22Rv1 (cell line): Measurements from ENCODE around the gene GMDS.

ENCODE experiments used
- ZFX ChIP-seq: fragments of 450-650 bp; IDR thresholded peaks from 2 replicates; pipeline ENCODE4 v1.6.1; 2017; ENCODE audit warnings: antibody characterized with exemption, borderline replicate concordance
- TF ChIP-seq, protein P1 (sequence below): fragments of 450-650 bp; IDR thresholded peaks from 2 replicates; pipeline ENCODE4 v1.5.1; 2017; ENCODE audit warnings: mild to moderate bottlenecking

DNA sequence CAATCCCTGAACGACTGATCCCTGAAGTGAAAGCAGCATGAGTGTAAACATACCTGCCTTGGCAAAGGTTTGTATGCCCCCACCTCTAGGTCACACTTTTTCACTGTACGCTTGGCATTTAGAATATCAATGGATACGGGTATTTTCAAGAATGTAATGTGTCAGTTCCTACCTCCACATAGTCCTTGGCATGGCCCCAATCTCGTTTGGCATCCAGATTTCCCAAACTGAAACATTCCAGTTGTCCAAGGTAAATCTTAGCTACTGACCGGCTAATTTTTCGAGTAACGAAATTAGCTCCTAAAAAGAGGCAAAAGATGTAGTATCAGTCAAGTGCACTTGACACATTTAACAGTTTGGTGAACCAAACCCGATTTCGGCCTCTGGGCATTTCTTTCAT, 315.5 kb downstream of the GMDS start:
- TF ChIP-seq, protein P1, sequence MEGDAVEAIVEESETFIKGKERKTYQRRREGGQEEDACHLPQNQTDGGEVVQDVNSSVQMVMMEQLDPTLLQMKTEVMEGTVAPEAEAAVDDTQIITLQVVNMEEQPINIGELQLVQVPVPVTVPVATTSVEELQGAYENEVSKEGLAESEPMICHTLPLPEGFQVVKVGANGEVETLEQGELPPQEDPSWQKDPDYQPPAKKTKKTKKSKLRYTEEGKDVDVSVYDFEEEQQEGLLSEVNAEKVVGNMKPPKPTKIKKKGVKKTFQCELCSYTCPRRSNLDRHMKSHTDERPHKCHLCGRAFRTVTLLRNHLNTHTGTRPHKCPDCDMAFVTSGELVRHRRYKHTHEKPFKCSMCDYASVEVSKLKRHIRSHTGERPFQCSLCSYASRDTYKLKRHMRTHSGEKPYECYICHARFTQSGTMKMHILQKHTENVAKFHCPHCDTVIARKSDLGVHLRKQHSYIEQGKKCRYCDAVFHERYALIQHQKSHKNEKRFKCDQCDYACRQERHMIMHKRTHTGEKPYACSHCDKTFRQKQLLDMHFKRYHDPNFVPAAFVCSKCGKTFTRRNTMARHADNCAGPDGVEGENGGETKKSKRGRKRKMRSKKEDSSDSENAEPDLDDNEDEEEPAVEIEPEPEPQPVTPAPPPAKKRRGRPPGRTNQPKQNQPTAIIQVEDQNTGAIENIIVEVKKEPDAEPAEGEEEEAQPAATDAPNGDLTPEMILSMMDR: no peak
- TF ChIP-seq ZFX: no peak
